Tibial artery (tissue), 4 donors: ENCODE data around the gene EFCAB14.

Experiments
- DNase-seq, 2 donors: peaks; one replicate each; pipeline ENCODE4 v3.0.0-alpha.2; 2019
- H3K27ac ChIP-seq, 2 donors: fragments of 200-600 bp; sonication (generic) in 1 of 2; 1 replicate in 1 of 2; 2 replicates in 1 of 2; pipeline ENCODE4 v1.5.1; 2018 to 2019; ENCODE audit warnings: mild to moderate bottlenecking in 1 of 2
- H3K27me3 ChIP-seq, 2 donors: fragments of 200-600 bp; sonication (generic) in 1 of 2; one replicate each; pipeline versions ENCODE4 v1.5.1 to v1.6.0; 2016 to 2019
- H3K36me3 ChIP-seq, 3 donors: fragments of 200-600 bp; sonication (generic) in 2 of 3; one replicate each; pipeline ENCODE4 v1.5.1; 2016 to 2019; ENCODE audit warnings: mild to moderate bottlenecking in 2 of 3
- H3K4me1 ChIP-seq, 4 donors: fragments of 200-600 bp; sonication (generic) in 2 of 4; 1 replicate in 3 of 4; 2 replicates in 1 of 4; pipeline ENCODE4 v1.5.1; 2016 to 2019
- H3K4me3 ChIP-seq, 2 donors: fragments of 200-600 bp; sonication (generic) in 1 of 2; 1 replicate in 1 of 2; 2 replicates in 1 of 2; pipeline ENCODE4 v1.5.1; 2018 to 2019; ENCODE audit warnings: mild to moderate bottlenecking in 2 of 2
- H3K9me3 ChIP-seq, 3 donors: fragments of 200-600 bp; sonication (generic) in 1 of 3; one replicate each; pipeline ENCODE4 v1.5.1; 2016 to 2019
- intact Hi-C: fragments of 100-400 bp; cut with DNase I; formaldehyde crosslinking; loops from one replicate; pipeline ENCODE4 v1.15.0; 2023; ENCODE audit warnings: low total_unique reads
- TF ChIP-seq, protein P1 (sequence below), 2 experiments: fragments of 200-600 bp in 1 of 2; fragments of 450-650 bp in 1 of 2; IDR thresholded peaks; one replicate each; pipeline ENCODE4 v1.5.1; 2017 to 2019; ENCODE audit warnings: antibody characterized with exemption in 2 of 2, mild to moderate bottlenecking in 1 of 2, moderate library complexity in 1 of 2

EFCAB14 gene

DNA sequence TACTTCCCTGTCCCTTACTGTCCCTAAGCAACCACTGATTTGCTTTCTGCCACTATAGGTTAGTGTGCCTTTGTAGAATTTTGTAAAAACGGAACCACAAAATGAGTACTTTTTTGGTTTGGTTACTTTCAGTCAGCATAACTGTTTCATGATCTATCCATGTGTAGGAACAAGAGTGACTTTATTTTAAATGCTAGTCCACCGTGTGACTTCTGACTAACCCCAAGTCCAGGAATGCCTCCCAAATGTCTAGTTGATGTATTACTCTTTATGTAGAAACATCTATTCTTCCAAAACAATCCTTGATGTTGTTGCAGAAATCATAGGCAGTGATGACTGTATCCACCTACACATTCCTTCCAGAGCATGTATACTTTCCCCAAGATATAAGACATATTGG lies 72.1 kb downstream of the EFCAB14 start:
- TF ChIP-seq, protein P1, sequence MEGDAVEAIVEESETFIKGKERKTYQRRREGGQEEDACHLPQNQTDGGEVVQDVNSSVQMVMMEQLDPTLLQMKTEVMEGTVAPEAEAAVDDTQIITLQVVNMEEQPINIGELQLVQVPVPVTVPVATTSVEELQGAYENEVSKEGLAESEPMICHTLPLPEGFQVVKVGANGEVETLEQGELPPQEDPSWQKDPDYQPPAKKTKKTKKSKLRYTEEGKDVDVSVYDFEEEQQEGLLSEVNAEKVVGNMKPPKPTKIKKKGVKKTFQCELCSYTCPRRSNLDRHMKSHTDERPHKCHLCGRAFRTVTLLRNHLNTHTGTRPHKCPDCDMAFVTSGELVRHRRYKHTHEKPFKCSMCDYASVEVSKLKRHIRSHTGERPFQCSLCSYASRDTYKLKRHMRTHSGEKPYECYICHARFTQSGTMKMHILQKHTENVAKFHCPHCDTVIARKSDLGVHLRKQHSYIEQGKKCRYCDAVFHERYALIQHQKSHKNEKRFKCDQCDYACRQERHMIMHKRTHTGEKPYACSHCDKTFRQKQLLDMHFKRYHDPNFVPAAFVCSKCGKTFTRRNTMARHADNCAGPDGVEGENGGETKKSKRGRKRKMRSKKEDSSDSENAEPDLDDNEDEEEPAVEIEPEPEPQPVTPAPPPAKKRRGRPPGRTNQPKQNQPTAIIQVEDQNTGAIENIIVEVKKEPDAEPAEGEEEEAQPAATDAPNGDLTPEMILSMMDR (IDR thresholded peaks at IDR 0.05) = no peak
- Histone ChIP-seq H3K4me3 (no peak overlapping the region), H3K27me3 (no peaks in the 10 kb centered on the region)

DNA sequence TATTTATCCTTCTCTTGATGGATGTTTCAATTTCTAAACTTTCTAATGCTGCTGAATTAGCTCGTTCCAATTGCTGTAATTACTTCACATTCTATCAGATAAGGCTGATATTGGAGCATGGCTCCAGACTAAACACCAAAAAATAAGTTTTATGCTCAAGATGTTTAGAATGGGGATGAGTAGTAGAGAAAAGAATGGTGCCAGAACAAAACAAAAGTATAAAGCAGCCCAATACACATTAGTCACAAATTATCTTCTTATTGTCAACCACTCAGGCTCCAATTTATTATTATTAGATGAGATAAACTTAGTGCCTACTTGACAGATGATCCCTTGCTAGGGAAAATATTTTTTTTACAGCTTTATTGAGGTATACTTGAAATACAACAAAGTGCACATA lies 72.6 kb downstream of the EFCAB14 start:
- Histone ChIP-seq H3K9me3 (peaks cover 0 to 5% (median 0%) of the 10 kb centered on the region in 3 donors), H3K4me3 (no peak overlapping the region), H3K4me1 (peaks cover 0 to 18% (median 1%) of the 10 kb centered on the region in 4 donors), H3K36me3 (peaks cover 27 to 62% (median 41%) of the 10 kb centered on the region in 3 donors), H3K27me3 (no peaks in the 10 kb centered on the region), H3K27ac (no peak overlapping the region)
- intact Hi-C loops = no loop called here
- TF ChIP-seq, protein P1 (IDR thresholded peaks at IDR 0.05) = no peak
- DNase-seq = no peak

More for the DNA sequence above, 72.1 kb downstream of the EFCAB14 start:
- Histone ChIP-seq H3K9me3 (peaks cover 0 to 5% (median 0%) of the 10 kb centered on the region in 3 donors), H3K4me1 (peaks cover 0 to 18% (median 1%) of the 10 kb centered on the region in 4 donors), H3K36me3 (peaks cover 24 to 58% (median 41%) of the 10 kb centered on the region in 3 donors), H3K27ac (no peak overlapping the region)
- intact Hi-C loops = no loop called here
- no peak for DNase-seq

DNA sequence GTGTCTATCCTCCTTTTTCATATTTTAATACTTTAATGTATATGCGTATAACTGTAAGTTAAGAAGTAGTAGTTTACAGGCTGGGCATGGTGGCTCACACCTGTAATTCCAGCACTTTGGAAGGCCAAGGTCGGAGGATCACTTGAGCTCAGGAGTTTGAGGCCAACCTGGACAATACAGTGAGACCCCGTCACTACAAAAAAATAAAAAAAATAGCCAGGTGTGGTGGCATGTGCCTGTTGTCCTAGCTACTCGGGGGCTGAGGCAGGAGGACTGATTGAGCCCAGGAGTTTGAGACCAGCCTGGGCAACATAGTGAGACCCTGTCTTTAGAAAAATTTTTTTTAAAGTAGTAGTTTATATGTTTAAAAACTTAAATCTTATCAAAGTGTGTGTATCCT lies 73.1 kb downstream of the EFCAB14 start:
- Histone ChIP-seq H3K9me3 (peaks cover 0 to 5% (median 0%) of the 10 kb centered on the region in 3 donors), H3K27ac (no peak overlapping the region), H3K4me3 (no peak overlapping the region), H3K36me3 (peaks cover 27 to 60% (median 41%) of the 10 kb centered on the region in 3 donors), H3K4me1 (peaks cover 0 to 18% (median 1%) of the 10 kb centered on the region in 4 donors), H3K27me3 (no peaks in the 10 kb centered on the region)
- DNase-seq = no peak
- intact Hi-C loops = no loop called here
- TF ChIP-seq, protein P1 (IDR thresholded peaks at IDR 0.05) = no peak

DNA sequence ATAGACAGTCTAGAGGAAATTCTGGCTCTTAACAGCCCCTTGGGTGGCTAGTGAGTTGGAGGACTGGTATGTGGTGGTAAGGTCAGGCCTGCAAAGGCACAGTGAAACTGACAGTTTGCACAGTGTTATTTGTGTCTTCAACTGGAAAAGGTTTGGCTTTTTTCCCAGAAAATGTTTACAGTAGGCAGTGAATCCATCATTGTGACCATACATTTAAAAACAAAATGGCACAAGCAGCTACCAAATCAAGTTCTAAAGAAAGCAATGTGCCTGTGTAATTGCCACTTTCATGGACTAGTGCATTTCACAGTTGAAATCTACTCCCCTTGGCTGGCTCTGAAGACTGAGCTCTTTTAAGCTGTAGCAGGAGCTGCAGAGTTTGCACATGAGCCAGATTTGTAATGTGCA lies 75.5 kb downstream of the EFCAB14 start:
- no peak for DNase-seq
- no peaks in the 10 kb centered on the region for H3K27me3 ChIP-seq
- H3K36me3 ChIP-seq = peaks cover 9 to 38% (median 24%) of the 10 kb centered on the region in 3 donors
- H3K4me3 ChIP-seq = no peak overlapping the region
- H3K27ac ChIP-seq = peak overlapping the region in 1 of 2 donors; percentile 40
- H3K4me1 ChIP-seq = peaks cover 0 to 34% (median 1%) of the 10 kb centered on the region in 4 donors
- TF ChIP-seq, protein P1 (IDR thresholded peaks at IDR 0.05) = no peak
- intact Hi-C loops = no loop called here
- H3K9me3 ChIP-seq = no peaks in the 10 kb centered on the region

DNA sequence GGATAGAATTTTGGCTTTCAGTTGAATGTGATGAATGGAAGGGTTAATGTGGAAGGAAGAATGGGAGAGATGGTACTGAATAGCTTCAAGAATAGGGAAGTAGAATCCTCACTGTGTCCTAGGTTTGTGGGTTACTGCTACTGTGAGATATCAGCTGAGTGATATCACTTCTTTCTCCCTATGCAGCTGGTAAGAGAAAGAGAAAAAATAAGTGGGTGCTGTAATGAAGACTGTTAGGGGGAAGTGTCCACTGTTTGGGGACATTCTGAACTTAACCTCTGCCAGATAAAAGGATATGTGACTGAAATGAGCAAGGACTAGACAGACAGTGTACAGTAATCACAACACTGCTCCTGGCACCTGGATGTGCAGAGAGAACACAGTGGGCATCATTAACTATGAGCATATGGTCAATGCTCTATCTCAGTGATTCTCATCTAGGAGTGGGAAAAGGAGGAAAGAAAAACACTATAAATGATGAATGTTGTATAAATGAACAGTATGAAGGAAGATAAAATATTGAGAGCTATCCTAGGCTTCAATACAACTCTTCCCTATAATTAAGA lies 76.7 kb downstream of the EFCAB14 start:
- Histone ChIP-seq H3K27ac (peak overlapping the region in 1 of 2 donors; percentile 40), H3K9me3 (no peaks in the 10 kb centered on the region), H3K36me3 (peaks cover 9 to 26% (median 17%) of the 10 kb centered on the region in 3 donors), H3K27me3 (no peaks in the 10 kb centered on the region), H3K4me1 (peaks cover 0 to 46% (median 9%) of the 10 kb centered on the region in 4 donors), H3K4me3 (no peak overlapping the region)
- TF ChIP-seq, protein P1 (IDR thresholded peaks at IDR 0.05) = no peak
- intact Hi-C loops = no loop called here
- DNase-seq = no peak
